Stimulated activated CD4-positive, alpha-beta T cell treated with anti-CD3 and anti-CD28 coated beads, Interleukin-12 subunit alpha, Interleukin-12 subunit beta, amount 100 ng/mL, for 24 hours (primary cell): ENCODE data around the gene TTBK1.

Experiments
- DNase-seq, 2 experiments: peaks; one replicate each; pipeline ENCODE4 v3.0.0-alpha.2; 2020; ENCODE audit warnings: low read depth in 2 of 2

TTBK1 gene

GRCh38 chr6:43255408-43256054 is 12.2 kb downstream of the TTBK1 start:
- DNase-seq = no peak

- no peak for DNase-seq
Measured at GRCh38 chr6:43256670-43257366, 13.5 kb downstream of the TTBK1 start.

GRCh38 chr6:43257367-43258145 is 14.3 kb downstream of the TTBK1 start:
- DNase-seq = no peak

- DNase-seq = no peak
Measured at GRCh38 chr6:43258180-43258579, 14.9 kb downstream of the TTBK1 start.

GRCh38 chr6:43258807-43259686 is 15.8 kb downstream of the TTBK1 start:
- no peak for DNase-seq

- DNase-seq = no peak
Measured at GRCh38 chr6:43260791-43261190, 17.5 kb downstream of the TTBK1 start.

- DNase-seq = no peak
Measured at GRCh38 chr6:43261198-43261597, 17.9 kb downstream of the TTBK1 start.

- DNase-seq = no peak
Measured at GRCh38 chr6:43262000-43262779, 18.9 kb downstream of the TTBK1 start.

GRCh38 chr6:43262780-43263313 is 19.6 kb downstream of the TTBK1 start:
- DNase-seq = no peak

GRCh38 chr6:43263314-43264178 is 20.3 kb downstream of the TTBK1 start:
- peak; percentile 53 to 71 for DNase-seq

GRCh38 chr6:43264599-43265145 is 21.4 kb downstream of the TTBK1 start:
- no peak for DNase-seq

GRCh38 chr6:43265564-43265963 is 22.3 kb downstream of the TTBK1 start:
- DNase-seq = no peak

- DNase-seq = no peak
Measured at GRCh38 chr6:43267619-43268354, 24.5 kb downstream of the TTBK1 start.

- no peak for DNase-seq
Measured at GRCh38 chr6:43268355-43268700, 25.0 kb downstream of the TTBK1 start.

GRCh38 chr6:43268782-43269272 is 25.5 kb downstream of the TTBK1 start:
- no peak for DNase-seq

- DNase-seq = peak in 1 of 2 experiments; percentile 30
Measured at GRCh38 chr6:43269273-43270007, 26.2 kb downstream of the TTBK1 start.

- DNase-seq = no peak
Measured at GRCh38 chr6:43271103-43271815, 28.0 kb downstream of the TTBK1 start.
